CD8-positive, alpha-beta memory T cell (primary cell): ENCODE measurements around the gene TRIM2. TPM values are rescaled to one million over a fixed set of nuclear protein-coding genes. Genes with fewer than 3 reads are reported as not detected.

ENCODE experiments used
- CTCF ChIA-PET: fragments of 350-600 bp; sonication (Branson Sonifier 250); formaldehyde crosslinking; loops from one replicate; lab custom pipeline; 2021; ENCODE audit warnings: antibody characterized with exemption; lab: Charles Lee
- POLR2A ChIA-PET: fragments of 350-600 bp; sonication (Branson Sonifier 250); formaldehyde crosslinking; loops from one replicate; lab custom pipeline; 2021; ENCODE audit warnings: antibody characterized with exemption; lab: Charles Lee
- DNase-seq, 5 donors: peaks; one replicate each; pipeline versions ENCODE4 v3.0.0 to v3.0.0-alpha.2; 2020 to 2022; ENCODE audit warnings: mixed read lengths in 1 of 5
- H3K27ac ChIP-seq: one replicate; pipeline ENCODE4 v1.7.0; 2013; ENCODE audit warnings: low read depth, mild to moderate bottlenecking, low read length, moderate library complexity
- H3K27me3 ChIP-seq: 2 replicates; pipeline ENCODE4 v1.7.0; 2013; ENCODE audit warnings: low read length, mild to moderate bottlenecking; ENCODE audit not compliant: insufficient read depth, poor library complexity, severe bottlenecking
- H3K36me3 ChIP-seq: 2 replicates; pipeline ENCODE4 v1.7.0; 2013; ENCODE audit warnings: mild to moderate bottlenecking, low read length, moderate library complexity; ENCODE audit not compliant: insufficient read depth
- H3K4me1 ChIP-seq: 2 replicates; pipeline ENCODE4 v1.7.0; 2013; ENCODE audit warnings: mild to moderate bottlenecking, low read length, moderate library complexity; ENCODE audit not compliant: insufficient read depth
- H3K4me3 ChIP-seq: 2 replicates; pipeline ENCODE4 v1.7.0; 2013; ENCODE audit warnings: mild to moderate bottlenecking, low read length
- H3K9me3 ChIP-seq: 2 replicates; pipeline ENCODE4 v1.7.0; 2013; ENCODE audit warnings: mild to moderate bottlenecking, low read length
- H3K27ac Mint-ChIP-seq, 8 donors: one replicate each; pipeline ENCODE4 v1.8.0; 2020 to 2021; ENCODE audit warnings: mixed read lengths in 8 of 8, mild to moderate bottlenecking in 6 of 8, inconsistent platforms in 3 of 8, moderate library complexity in 3 of 8
- H3K27me3 Mint-ChIP-seq, 2 donors: one replicate each; pipeline ENCODE4 v1.8.0; 2020 to 2021; ENCODE audit warnings: mixed read lengths in 2 of 2, mild to moderate bottlenecking in 1 of 2, moderate library complexity in 1 of 2
- H3K36me3 Mint-ChIP-seq, 3 donors: one replicate each; pipeline ENCODE4 v1.8.0; 2020 to 2021; ENCODE audit warnings: mixed read lengths in 3 of 3, inconsistent platforms in 1 of 3, mild to moderate bottlenecking in 1 of 3
- H3K4me1 Mint-ChIP-seq, 3 donors: one replicate each; pipeline ENCODE4 v1.8.0; 2020 to 2021; ENCODE audit warnings: mixed read lengths in 3 of 3, inconsistent platforms in 1 of 3, mild to moderate bottlenecking in 1 of 3
- H3K4me3 Mint-ChIP-seq, 7 donors: one replicate each; pipeline ENCODE4 v1.8.0; 2020 to 2021; ENCODE audit warnings: mixed read lengths in 7 of 7, mild to moderate bottlenecking in 6 of 7, moderate library complexity in 4 of 7, inconsistent platforms in 2 of 7
- H3K9me3 Mint-ChIP-seq, 5 donors: one replicate each; pipeline ENCODE4 v1.8.0; 2020 to 2022; ENCODE audit warnings: mixed read lengths in 5 of 5, mild to moderate bottlenecking in 3 of 5, moderate library complexity in 2 of 5, inconsistent platforms in 1 of 5
- polyA plus RNA-seq: library from polyadenylated mRNA; unstranded; fragments of 300-500 nt; fragmentation: Illumina TruSeq; gene quantifications from one replicate; pipeline ENCODE4 v1.2.3, GENCODE V29; 2021
- total RNA-seq, 2 experiments: library from RNA; stranded (reverse); gene quantifications; one replicate each; pipeline ENCODE4 v1.2.3, GENCODE V29; 2021

Gene TRIM2
- total and polyA plus RNA-seq, 3 experiments from 2014 or later, result 0.24 to 1.5 (median 0.29) TPM

- no peak overlapping the region for H3K27ac ChIP-seq
- peaks cover 0 to 4% (median 0%) of the 10 kb centered on the region in 5 donors for H3K9me3 Mint-ChIP-seq
- no peaks in the 10 kb centered on the region for H3K27me3 ChIP-seq
- DNase-seq, result peak in 4 of 5 donors; percentile 6 to 48 (median 26)
- H3K27ac Mint-ChIP-seq, result peak overlapping the region in 5 of 8 donors; percentile 50 to 86 (median 70)
- H3K36me3 Mint-ChIP-seq, result no peaks in the 10 kb centered on the region
- H3K4me1 Mint-ChIP-seq, result peaks cover 22 to 35% (median 34%) of the 10 kb centered on the region in 3 donors
- no peaks in the 10 kb centered on the region for H3K9me3 ChIP-seq
- POLR2A ChIA-PET, result no interaction called here
- peaks cover 17% of the 10 kb centered on the region for H3K4me1 ChIP-seq
- peaks cover 17 to 55% of the 10 kb centered on the region in 2 donors for H3K27me3 Mint-ChIP-seq
- H3K4me3 ChIP-seq, result peak overlapping the region; percentile 54
- peak overlapping the region; percentile 82 to 94 (median 89) for H3K4me3 Mint-ChIP-seq
- no peaks in the 10 kb centered on the region for H3K36me3 ChIP-seq
- CTCF ChIA-PET, result no interaction called here
These were observed 17.8 kb downstream of the TRIM2 start for GRCh38 chr4:153221783-153222706.

DNA sequence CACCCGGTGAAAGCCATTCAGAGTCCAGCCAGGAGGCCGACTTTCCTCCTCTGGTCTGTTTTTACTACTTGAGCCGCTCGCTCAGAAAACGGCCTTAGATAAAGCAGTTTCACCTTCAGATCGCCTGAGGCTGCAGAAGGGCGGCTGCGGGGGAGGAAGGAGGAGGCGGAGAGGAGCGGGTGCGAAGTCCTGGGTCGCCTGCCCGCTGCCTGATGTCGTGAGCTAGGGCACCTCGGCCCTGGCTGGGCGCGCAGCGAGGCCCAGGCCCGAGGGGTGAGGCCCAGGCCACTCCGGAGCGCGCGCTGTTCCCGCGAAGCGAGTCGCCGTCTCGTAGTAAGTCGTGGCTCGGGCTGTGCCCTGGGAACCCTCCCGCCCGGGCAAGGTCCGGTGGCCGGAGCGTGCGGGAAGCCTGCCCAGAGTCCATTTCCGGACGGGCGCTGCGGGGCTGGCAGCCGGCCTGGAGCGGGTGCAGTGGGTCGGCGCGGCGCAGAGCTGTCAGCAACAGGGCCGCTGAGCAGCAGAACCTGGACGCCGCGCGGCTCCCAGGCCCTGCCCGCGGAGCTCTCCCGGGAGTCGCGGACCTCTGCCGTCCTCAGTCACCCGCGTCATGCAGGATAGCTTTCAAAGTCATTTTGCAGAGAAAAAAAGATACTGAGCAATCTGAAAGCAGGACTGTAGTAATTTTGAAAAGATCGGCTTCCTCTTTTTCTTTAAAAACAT is 18.6 kb downstream of the TRIM2 start:
- peaks cover 17 to 63% of the 10 kb centered on the region in 2 donors for H3K27me3 Mint-ChIP-seq
- POLR2A ChIA-PET, result no interaction called here
- CTCF ChIA-PET, result interaction anchor here (1.4 kb wide), 1 partner anchor 15 kb away, joined by 4 read pairs; no protein-coding TSS in a partner anchor

DNA sequence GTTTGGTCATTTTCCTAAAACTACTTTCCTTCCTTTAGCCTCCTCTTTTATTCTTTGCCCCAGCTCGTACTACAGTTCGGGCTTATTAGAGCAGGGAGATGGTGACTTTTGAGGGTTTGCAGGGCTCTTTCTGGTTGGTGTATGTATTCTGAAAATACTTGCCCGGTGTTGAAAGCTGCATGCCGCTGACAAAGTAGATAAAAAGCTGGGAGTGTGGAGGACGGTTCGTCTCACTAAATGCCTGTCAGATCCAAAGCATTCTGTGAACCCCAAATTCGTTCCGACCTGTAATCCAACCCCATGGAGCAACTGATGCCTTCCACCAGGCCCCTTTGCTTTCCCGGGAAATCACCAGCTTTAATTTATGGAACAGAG is 19.2 kb downstream of the TRIM2 start:
- POLR2A ChIA-PET, result no interaction called here
- peaks cover 14 to 68% of the 10 kb centered on the region in 2 donors for H3K27me3 Mint-ChIP-seq
- peak overlapping the region; percentile 54 to 89 (median 73) for H3K4me3 Mint-ChIP-seq
- Histone ChIP-seq H3K4me1 (peaks cover 17% of the 10 kb centered on the region), H3K4me3 (peak overlapping the region; percentile 54), H3K9me3 (no peaks in the 10 kb centered on the region), H3K27me3 (no peaks in the 10 kb centered on the region), H3K27ac (no peak overlapping the region), H3K36me3 (no peaks in the 10 kb centered on the region)
- CTCF ChIA-PET, result interaction anchor here (1.4 kb wide), 1 partner anchor 15 kb away, joined by 4 read pairs; no protein-coding TSS in a partner anchor
- peaks cover 0 to 4% (median 0%) of the 10 kb centered on the region in 5 donors for H3K9me3 Mint-ChIP-seq
- peak overlapping the region in 2 of 8 donors; percentile 49 to 61 for H3K27ac Mint-ChIP-seq
- H3K36me3 Mint-ChIP-seq, result peaks cover 0 to 3% (median 0%) of the 10 kb centered on the region in 3 donors
- H3K4me1 Mint-ChIP-seq, result peaks cover 22 to 35% (median 34%) of the 10 kb centered on the region in 3 donors
- DNase-seq, result no peak

More for the DNA sequence above, 18.6 kb downstream of the TRIM2 start:
- DNase-seq, result peak in 4 of 5 donors; percentile 7 to 28 (median 8)
- H3K27me3 ChIP-seq, result no peaks in the 10 kb centered on the region
- peaks cover 0 to 3% (median 0%) of the 10 kb centered on the region in 3 donors for H3K36me3 Mint-ChIP-seq
- H3K4me3 ChIP-seq, result peak overlapping the region; percentile 54
- peak overlapping the region; percentile 82 to 94 (median 89) for H3K4me3 Mint-ChIP-seq
- no peak overlapping the region for H3K27ac ChIP-seq
- peaks cover 0 to 4% (median 0%) of the 10 kb centered on the region in 5 donors for H3K9me3 Mint-ChIP-seq
- H3K9me3 ChIP-seq, result no peaks in the 10 kb centered on the region
- no peaks in the 10 kb centered on the region for H3K36me3 ChIP-seq
- H3K27ac Mint-ChIP-seq, result peak overlapping the region in 5 of 8 donors; percentile 50 to 86 (median 70)
- H3K4me1 ChIP-seq, result peaks cover 17% of the 10 kb centered on the region
- peaks cover 22 to 35% (median 34%) of the 10 kb centered on the region in 3 donors for H3K4me1 Mint-ChIP-seq

DNA sequence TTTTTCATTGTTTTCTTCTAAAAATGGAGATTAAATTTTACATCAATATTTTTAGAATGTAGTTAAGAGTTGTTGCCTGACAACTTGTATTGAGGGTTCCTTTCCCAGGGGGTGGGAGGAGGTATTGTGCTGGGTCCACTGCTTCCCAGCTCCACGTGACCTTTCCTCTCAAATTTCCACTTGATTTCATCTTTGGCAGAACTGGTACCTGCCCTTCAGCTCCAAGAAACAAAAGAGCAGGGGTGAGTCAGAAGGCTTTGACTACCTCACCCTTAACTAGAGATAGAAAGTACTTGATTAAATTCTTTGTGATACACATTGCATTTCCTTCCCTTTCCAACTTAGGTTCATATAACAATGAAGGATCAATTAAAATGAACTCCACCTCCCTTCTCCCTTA is 19.7 kb downstream of the TRIM2 start:
- Histone ChIP-seq H3K9me3 (no peaks in the 10 kb centered on the region), H3K36me3 (no peaks in the 10 kb centered on the region), H3K4me1 (peaks cover 17% of the 10 kb centered on the region), H3K27me3 (no peaks in the 10 kb centered on the region), H3K27ac (no peak overlapping the region), H3K4me3 (no peak overlapping the region)
- Mint-ChIP-seq H3K4me3 (peak overlapping the region in 6 of 7 donors; percentile 22 to 81 (median 72)), H3K27me3 (peaks cover 16 to 68% of the 10 kb centered on the region in 2 donors), H3K4me1 (peaks cover 22 to 35% (median 34%) of the 10 kb centered on the region in 3 donors), H3K27ac (peak overlapping the region in 1 of 8 donors; percentile 32), H3K9me3 (peaks cover 0 to 4% (median 0%) of the 10 kb centered on the region in 5 donors), H3K36me3 (peaks cover 0 to 3% (median 0%) of the 10 kb centered on the region in 3 donors)
- CTCF ChIA-PET, result interaction anchor here (1.4 kb wide), 1 partner anchor 16 kb away, joined by 4 read pairs; no protein-coding TSS in a partner anchor
- POLR2A ChIA-PET, result no interaction called here
- DNase-seq, result no peak

- Histone ChIP-seq H3K9me3 (no peaks in the 10 kb centered on the region), H3K4me3 (no peak overlapping the region), H3K4me1 (peaks cover 17% of the 10 kb centered on the region), H3K27ac (no peak overlapping the region), H3K36me3 (no peaks in the 10 kb centered on the region), H3K27me3 (no peaks in the 10 kb centered on the region)
- Mint-ChIP-seq H3K4me1 (peaks cover 22 to 35% (median 34%) of the 10 kb centered on the region in 3 donors), H3K4me3 (peak overlapping the region in 4 of 7 donors; percentile 1 to 81 (median 41)), H3K27me3 (peaks cover 16 to 65% of the 10 kb centered on the region in 2 donors), H3K27ac (no peak overlapping the region), H3K36me3 (peaks cover 0 to 3% (median 0%) of the 10 kb centered on the region in 3 donors), H3K9me3 (peaks cover 0 to 4% (median 0%) of the 10 kb centered on the region in 5 donors)
- ChIA-PET CTCF (no interaction called here), POLR2A (no interaction called here)
- DNase-seq, result no peak
These were observed 20.2 kb downstream of the TRIM2 start for GRCh38 chr4:153224474-153224873.

DNA sequence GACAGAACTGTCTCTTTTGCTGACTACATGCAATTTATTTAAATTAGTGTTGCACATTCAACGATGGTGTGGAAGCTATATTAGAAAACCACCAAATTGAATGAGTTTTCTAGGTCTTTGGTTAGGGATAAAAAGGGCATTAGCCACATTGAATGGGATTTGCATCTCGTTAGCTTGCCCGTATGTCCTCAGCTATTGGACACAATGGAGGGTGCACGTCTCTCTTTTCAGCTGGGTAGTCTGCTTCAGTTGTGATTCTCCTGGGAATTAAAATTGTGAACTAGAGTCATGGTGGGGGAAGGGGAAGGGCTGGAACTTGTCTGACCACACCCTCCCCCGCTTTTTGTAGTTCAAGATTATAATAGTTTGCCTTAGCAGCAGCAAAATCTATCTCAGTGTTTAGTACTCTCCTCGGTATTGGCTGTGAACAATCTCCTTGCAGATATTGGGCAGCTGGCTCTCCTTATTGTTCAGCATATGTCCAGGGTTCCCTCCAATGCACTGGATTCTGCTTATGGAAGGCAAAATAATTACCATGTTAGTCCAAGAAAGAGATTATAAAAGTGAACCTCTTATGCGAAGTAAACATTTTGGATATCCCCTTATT is 23.3 kb downstream of the TRIM2 start:
- no peak overlapping the region for H3K27ac Mint-ChIP-seq
- Histone ChIP-seq H3K4me3 (no peak overlapping the region), H3K36me3 (no peaks in the 10 kb centered on the region), H3K27ac (no peak overlapping the region), H3K27me3 (no peaks in the 10 kb centered on the region), H3K4me1 (peaks cover 17% of the 10 kb centered on the region), H3K9me3 (no peaks in the 10 kb centered on the region)
- H3K9me3 Mint-ChIP-seq, result peaks cover 0 to 4% (median 0%) of the 10 kb centered on the region in 5 donors
- ChIA-PET POLR2A (no interaction called here), CTCF (interaction anchor here (1.6 kb wide), 1 partner anchor 15 kb away, joined by 3 read pairs; no protein-coding TSS in a partner anchor)
- H3K4me1 Mint-ChIP-seq, result peaks cover 16 to 26% (median 25%) of the 10 kb centered on the region in 3 donors
- H3K4me3 Mint-ChIP-seq, result no peak overlapping the region
- peaks cover 0 to 8% (median 1%) of the 10 kb centered on the region in 3 donors for H3K36me3 Mint-ChIP-seq
- peaks cover 19 to 76% of the 10 kb centered on the region in 2 donors for H3K27me3 Mint-ChIP-seq
- no peak for DNase-seq

DNA sequence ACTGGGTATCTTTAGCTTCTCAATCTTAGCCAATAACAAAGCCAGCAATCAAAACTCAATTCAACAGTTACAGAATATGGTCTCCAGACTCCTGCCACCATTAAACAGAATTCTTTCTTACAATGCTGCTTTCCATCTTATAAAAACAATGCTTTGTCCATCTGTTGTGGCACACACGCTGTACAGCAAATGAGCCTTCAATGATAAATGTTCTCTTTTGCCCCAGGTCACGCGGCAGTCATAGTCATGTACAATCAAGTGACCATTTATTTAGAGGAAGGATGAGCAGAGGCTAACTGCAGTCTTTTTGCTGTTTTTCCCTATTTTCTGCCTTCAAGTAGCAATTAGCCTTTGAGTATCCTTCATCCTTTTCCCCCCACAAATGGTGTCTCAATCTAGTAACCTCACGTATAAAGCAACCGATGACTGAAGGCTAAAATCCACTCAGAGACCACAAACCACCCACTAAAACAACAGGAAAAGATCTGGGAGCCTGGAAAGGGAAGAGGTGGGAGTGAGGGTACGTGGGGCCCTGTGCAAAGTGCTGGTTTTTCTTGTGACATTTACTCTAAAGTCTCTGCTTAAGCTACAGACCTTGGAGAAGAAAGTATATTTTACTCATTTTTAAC is 24.4 kb downstream of the TRIM2 start:
- no peak for DNase-seq
- Histone ChIP-seq H3K4me1 (peaks cover 20% of the 10 kb centered on the region), H3K4me3 (no peak overlapping the region), H3K36me3 (no peaks in the 10 kb centered on the region), H3K27me3 (no peaks in the 10 kb centered on the region), H3K27ac (no peak overlapping the region), H3K9me3 (no peaks in the 10 kb centered on the region)
- Mint-ChIP-seq H3K4me1 (peaks cover 14 to 29% (median 22%) of the 10 kb centered on the region in 3 donors), H3K36me3 (peaks cover 0 to 8% (median 1%) of the 10 kb centered on the region in 3 donors), H3K27ac (peak overlapping the region in 1 of 8 donors; percentile 3), H3K27me3 (peaks cover 23 to 82% of the 10 kb centered on the region in 2 donors), H3K4me3 (no peak overlapping the region), H3K9me3 (peaks cover 0 to 4% (median 0%) of the 10 kb centered on the region in 5 donors)
- ChIA-PET CTCF (no interaction called here), POLR2A (no interaction called here)
